Endothelial cell of umbilical vein (primary cell): ENCODE measurements around the gene UBE2E2. TPM values are rescaled to one million over a fixed set of nuclear protein-coding genes. Genes with fewer than 3 reads are reported as not detected.
A peak's percentile ranks its signal among the peaks of the same experiment; 100 is the strongest.

Experiments used
- BruUV-seq: library from RNA; stranded (reverse); fragments of 400-500 nt; replicated peaks from 2 replicates; lab custom pipeline; 2021; lab: Mats Ljungman, UMichigan
- CTCF ChIA-PET: fragments of 300-600, 350-600 bp; sonication (Branson Sonifier 250); formaldehyde crosslinking; loops from one replicate; lab custom pipeline; 2021; ENCODE audit warnings: antibody characterized with exemption, inconsistent platforms; lab: Charles Lee
- POLR2A ChIA-PET: fragments of 300-600, 350-600 bp; sonication (Branson Sonifier 250); formaldehyde crosslinking; loops from one replicate; lab custom pipeline; 2021; ENCODE audit warnings: antibody characterized with exemption, inconsistent platforms; lab: Charles Lee
- DNase-seq: peaks from one replicate; pipeline ENCODE4 v3.0.0-alpha.2; 2011; ENCODE audit warnings: low read depth, low spot score
- FAIRE-seq: peaks from 2 replicates; lab custom pipeline; 2011; peaks lifted over from hg19 to GRCh38; lab: Jason Lieb, UNC
- H2AFZ ChIP-seq: 2 replicates; pipeline ENCODE4 v1.6.0; 2012; ENCODE audit warnings: low read depth, low read length, control low read depth, inconsistent platforms
- H3K27ac ChIP-seq: 2 replicates; pipeline ENCODE4 v1.5.1; 2011; ENCODE audit warnings: low read depth, mild to moderate bottlenecking, control low read depth, low read length, moderate library complexity; ENCODE audit not compliant: insufficient read depth
- H3K27me3 ChIP-seq, 2 experiments: 2 replicates each; pipeline versions ENCODE4 v1.6.0 to v1.6.1; 2011; ENCODE audit warnings: low read length in 2 of 2, mixed read lengths in 1 of 2; ENCODE audit not compliant: control insufficient read depth in 2 of 2, insufficient read depth in 2 of 2
- H3K36me3 ChIP-seq, 2 experiments: 2 replicates in 1 of 2; 3 replicates in 1 of 2; pipeline ENCODE4 v1.5.1; 2011; ENCODE audit warnings: low read length in 2 of 2, mild to moderate bottlenecking in 1 of 2, moderate library complexity in 1 of 2; ENCODE audit not compliant: control insufficient read depth in 2 of 2, insufficient read depth in 2 of 2; ENCODE audit errors: extremely low read depth in 1 of 2
- H3K4me1 ChIP-seq: 3 replicates; pipeline ENCODE4 v1.5.1; 2011; ENCODE audit warnings: mild to moderate bottlenecking, low read length; ENCODE audit not compliant: control insufficient read depth, insufficient read depth; ENCODE audit errors: extremely low read depth
- H3K4me2 ChIP-seq: 2 replicates; pipeline ENCODE4 v1.6.1; 2011; ENCODE audit warnings: low read length, control low read depth, mixed read lengths; ENCODE audit not compliant: insufficient read depth
- H3K4me3 ChIP-seq, 3 experiments: fragments of 200-600 bp in 1 of 3; sonication (generic), shearing (Covaris generic) in 1 of 3; replicated peaks in 1 of 3; 2 replicates each; pipeline ENCODE4 v1.5.1; 2011 to 2016; ENCODE audit warnings: control low read depth in 3 of 3, low read length in 3 of 3, mild to moderate bottlenecking in 2 of 3, inconsistent platforms in 1 of 3, low read depth in 1 of 3, moderate library complexity in 1 of 3; ENCODE audit not compliant: insufficient read depth in 1 of 3
- H3K79me2 ChIP-seq: 2 replicates; pipeline ENCODE4 v1.6.0; 2012; ENCODE audit warnings: low read length, inconsistent platforms; ENCODE audit not compliant: control insufficient read depth, insufficient read depth
- H3K9ac ChIP-seq: replicated peaks from 2 replicates; pipeline ENCODE3; 2011; ENCODE audit warnings: low read length, control low read depth; ENCODE audit not compliant: insufficient read depth; ENCODE audit errors: extremely low read depth
- H3K9me1 ChIP-seq: replicated peaks from 3 replicates; pipeline ENCODE4 v1.6.0; 2011; ENCODE audit warnings: mild to moderate bottlenecking, low read length; ENCODE audit not compliant: control insufficient read depth, insufficient read depth; ENCODE audit errors: extremely low read depth
- H3K9me3 ChIP-seq: replicated peaks from 2 replicates; pipeline ENCODE4 v1.5.1; 2012; ENCODE audit warnings: low read length, inconsistent platforms; ENCODE audit not compliant: control insufficient read depth, insufficient read depth
- H4K20me1 ChIP-seq: replicated peaks from 2 replicates; pipeline ENCODE3; 2011; ENCODE audit warnings: mild to moderate bottlenecking, low read length; ENCODE audit not compliant: control insufficient read depth, insufficient read depth; ENCODE audit errors: extremely low read depth
- CTCF ChIP-seq, 2 donors: IDR thresholded peaks; 1 replicate in 1 of 2; 2 replicates in 1 of 2; pipeline ENCODE4 v1.5.1; 2011; ENCODE audit warnings: low read length in 2 of 2, mild to moderate bottlenecking in 2 of 2, moderate library complexity in 2 of 2, control low read depth in 1 of 2, inconsistent platforms in 1 of 2, low read depth in 1 of 2; ENCODE audit not compliant: insufficient read depth in 1 of 2; ENCODE audit errors: extremely low read depth in 1 of 2
- EZH2 ChIP-seq: IDR thresholded peaks from 2 replicates; pipeline ENCODE4 v1.6.1; 2012; ENCODE audit warnings: borderline replicate concordance, low read depth, mild to moderate bottlenecking, moderate library complexity, low read length, inconsistent platforms; ENCODE audit not compliant: severe bottlenecking
- FOS ChIP-seq: IDR thresholded peaks from 2 replicates; pipeline ENCODE4 v1.6.1; 2011; ENCODE audit warnings: mild to moderate bottlenecking, low read length, moderate library complexity, borderline replicate concordance; ENCODE audit not compliant: insufficient read depth
- GATA2 ChIP-seq: IDR thresholded peaks from 2 replicates; pipeline ENCODE4 v1.7.0; 2011; ENCODE audit warnings: low read depth, mild to moderate bottlenecking, moderate library complexity, mixed read lengths, low read length; ENCODE audit not compliant: insufficient read length, insufficient read depth
- JUN ChIP-seq: IDR thresholded peaks from 2 replicates; pipeline ENCODE4 v1.6.1; 2011; ENCODE audit warnings: borderline replicate concordance, low read depth; ENCODE audit not compliant: insufficient read length, insufficient read depth
- MAX ChIP-seq: IDR thresholded peaks from 2 replicates; pipeline ENCODE4 v1.6.1; 2011; ENCODE audit not compliant: insufficient read depth, insufficient read length
- MYC ChIP-seq: IDR thresholded peaks from one replicate; pipeline ENCODE4 v1.6.1; 2011; ENCODE audit warnings: mild to moderate bottlenecking, low read depth, low read length
- POLR2A ChIP-seq: IDR thresholded peaks from 2 replicates; pipeline ENCODE4 v1.6.1; 2012; ENCODE audit warnings: low read depth, mild to moderate bottlenecking, control low read depth, low read length
- POLR2AphosphoS5 ChIP-seq: IDR thresholded peaks from 2 replicates; pipeline ENCODE4 v1.6.1; 2012; ENCODE audit warnings: low read depth, mild to moderate bottlenecking, control low read depth, low read length, moderate library complexity; ENCODE audit not compliant: insufficient read depth
- dilution Hi-C: fragments of 300-500 bp; cut with MboI; formaldehyde crosslinking; loops from one replicate; pipeline ENCODE4 v1.15.0; 2019; ENCODE audit warnings: low sequenced_read_pairs; ENCODE audit not compliant: extremely low pct_ligation_motif_present
- intact Hi-C: fragments of 100-400 bp; cut with micrococcal nuclease; formaldehyde crosslinking; loops from one replicate; pipeline ENCODE4 v1.10.0; 2022
- polyA plus RNA-seq, 4 experiments: library from polyadenylated mRNA; depleted of rRNA in 3 of 4; stranded (reverse) in 3 of 4; unstranded in 1 of 4; fragments of >200 nt; gene quantifications; 2 replicates each; pipeline versions ENCODE4 v1.2.1 to v1.2.3, GENCODE V29; 2011 to 2012; ENCODE audit warnings: missing spikeins in 1 of 4
- total RNA-seq: library from RNA; stranded (reverse); gene quantifications from 2 replicates; pipeline ENCODE4 v1.2.3, GENCODE V29; 2021

UBE2E2 gene
- total and polyA plus RNA-seq, 2 donors (not counting 3 experiments of a cell fraction or from before 2014, with no cell fraction given) = 37.0 to 45.4 TPM

- no peak overlapping the region for H3K4me2 ChIP-seq
- intact Hi-C loops = no loop called here
Measured at GRCh38 chr3:23404246-23404645, 201.1 kb downstream of the UBE2E2 start.

GRCh38 chr3:23405081-23405480 is 202.0 kb downstream of the UBE2E2 start:
- no peak overlapping the region for H3K4me3 ChIP-seq
- POLR2A ChIA-PET = no interaction called here
- no peak overlapping the region for H3K9ac ChIP-seq
- no peaks in the 10 kb centered on the region for H3K4me1 ChIP-seq
- DNase-seq (no peak), FAIRE-seq (no peak)
- no peak overlapping the region for H2AFZ ChIP-seq
- BruUV-seq = no TSS peak
- H3K9me1 ChIP-seq = no peaks in the 10 kb centered on the region
- no peaks in the 10 kb centered on the region for H3K36me3 ChIP-seq
- no peaks in the 10 kb centered on the region for H3K27me3 ChIP-seq
- H3K9me3 ChIP-seq = no peaks in the 10 kb centered on the region
- H3K79me2 ChIP-seq = no peaks in the 10 kb centered on the region
- no peak overlapping the region for H3K4me2 ChIP-seq
- H4K20me1 ChIP-seq = no peaks in the 10 kb centered on the region
- CTCF ChIA-PET = no interaction called here
- dilution Hi-C loops (no loop called here), intact Hi-C loops (no loop called here)
- no peak overlapping the region for H3K27ac ChIP-seq
- TF ChIP-seq POLR2A (no peak), MYC (no peak), CTCF (IDR thresholded peaks at IDR 0.05; ENCODE audit: extremely low read depth in 1 of 2, insufficient read depth in 1 of 2, low read depth in 1 of 2, low read length in 2 of 2) (no peak), JUN (no peak), MAX (no peak), FOS (no peak), POLR2AphosphoS5 (no peak), EZH2 (no peak), GATA2 (no peak)

More at GRCh38 chr3:23404246-23404645, 201.1 kb downstream of the UBE2E2 start:
- Histone ChIP-seq H3K79me2 (no peaks in the 10 kb centered on the region), H3K9me1 (no peaks in the 10 kb centered on the region), H3K4me1 (no peaks in the 10 kb centered on the region), H3K27ac (no peak overlapping the region), H3K27me3 (no peaks in the 10 kb centered on the region), H2AFZ (no peak overlapping the region), H3K36me3 (no peaks in the 10 kb centered on the region), H3K9ac (no peak overlapping the region), H3K4me3 (no peak overlapping the region), H4K20me1 (no peaks in the 10 kb centered on the region), H3K9me3 (no peaks in the 10 kb centered on the region)
- ChIA-PET POLR2A (interaction anchor here (0.6 kb wide), 1 partner anchor 385 kb away, joined by 3 read pairs; no protein-coding TSS in a partner anchor), CTCF (no interaction called here)
- no TSS peak for BruUV-seq
- peak; percentile 55 for TF ChIP-seq FOS
- TF ChIP-seq GATA2 = peak; percentile 63
- no peak for TF ChIP-seq EZH2
- peak; percentile 36 for TF ChIP-seq JUN
- dilution Hi-C loops = no loop called here
- no peak for FAIRE-seq
- peak; percentile 63 for DNase-seq
